GM12864 (cell line): ENCODE results near the gene ISY1.
A peak's percentile ranks its signal among the peaks of the same experiment; 100 is the strongest.
"Not testable (repeated sequence)": the region's sequence is repeated elsewhere in the genome, so short reads cannot be mapped to it uniquely, and the experiment has no call there.

Source experiments
- DNase-seq: peaks from one replicate; pipeline ENCODE4 v3.0.0-alpha.2; 2011; ENCODE audit warnings: low read depth
- H3K4me3 ChIP-seq: 2 replicates; pipeline ENCODE4 v1.5.1; 2011; ENCODE audit warnings: mild to moderate bottlenecking, low read depth, low read length, control low read depth
- CTCF ChIP-seq: IDR thresholded peaks from 2 replicates; pipeline ENCODE4 v1.5.1; 2011; ENCODE audit warnings: low read depth, mild to moderate bottlenecking, moderate library complexity, low read length, control low read depth, inconsistent platforms; ENCODE audit errors: missing control alignments

The ISY1 gene

GRCh38 chr3:129119365-129120100 is 41.3 kb downstream of the ISY1 start:
- DNase-seq: no peak
- no peak for TF ChIP-seq CTCF
- H3K4me3 ChIP-seq: peak overlapping the region; percentile 89

GRCh38 chr3:129118745-129119144 is 42.1 kb downstream of the ISY1 start:
- H3K4me3 ChIP-seq: no peak overlapping the region
- DNase-seq: no peak
- TF ChIP-seq CTCF: no peak

GRCh38 chr3:129117134-129117533 is 43.7 kb downstream of the ISY1 start:
- TF ChIP-seq CTCF: no peak
- no peak for DNase-seq
- no peak overlapping the region for H3K4me3 ChIP-seq

- DNase-seq: no peak
- no peak for TF ChIP-seq CTCF
- no peak overlapping the region for H3K4me3 ChIP-seq
These were observed 44.3 kb downstream of the ISY1 start for GRCh38 chr3:129116482-129116946.

- no peak for TF ChIP-seq CTCF
- no peak overlapping the region for H3K4me3 ChIP-seq
- DNase-seq: no peak
These were observed 46.4 kb downstream of the ISY1 start for GRCh38 chr3:129114455-129114854.

GRCh38 chr3:129112308-129113052 is 48.4 kb downstream of the ISY1 start:
- no peak for DNase-seq
- TF ChIP-seq CTCF: no peak
- H3K4me3 ChIP-seq: no peak overlapping the region

- DNase-seq, H3K4me3 ChIP-seq: not testable (repeated sequence)
These were observed 49.6 kb downstream of the ISY1 start for GRCh38 chr3:129111076-129111780.
